Thoracic aorta (tissue), 2 donors: ENCODE measurements around the gene AKNA. TPM values are rescaled to one million over a fixed set of nuclear protein-coding genes. Genes with fewer than 3 reads are reported as not detected.
A peak's percentile ranks its signal among the peaks of the same experiment; 100 is the strongest.

Source experiments
- ATAC-seq: fragments of 150-250 bp; one replicate; pipeline ENCODE4 v1.8.0; 2017; ENCODE audit warnings: low read depth; ENCODE audit not compliant: insufficient number of reproducible peaks, low FRiP score
- DNase-seq: peaks from one replicate; pipeline ENCODE4 v3.0.0-alpha.2; 2020; ENCODE audit warnings: low spot score
- H3K27ac ChIP-seq, 2 donors: fragments of 200-600 bp; sonication (generic); 1 replicate in 1 of 2; 2 replicates in 1 of 2; pipeline ENCODE4 v1.5.1; 2016; ENCODE audit warnings: mild to moderate bottlenecking in 2 of 2, moderate library complexity in 2 of 2
- H3K27me3 ChIP-seq: fragments of 200-600 bp; sonication (generic); replicated peaks from 2 replicates; pipeline ENCODE4 v1.6.0; 2016; ENCODE audit warnings: mild to moderate bottlenecking; ENCODE audit not compliant: insufficient read depth
- H3K36me3 ChIP-seq: fragments of 200-600 bp; sonication (generic); one replicate; pipeline ENCODE4 v1.5.1; 2016
- H3K4me1 ChIP-seq, 2 donors: fragments of 200-600 bp; sonication (generic); 1 replicate in 1 of 2; 2 replicates in 1 of 2; pipeline versions ENCODE4 v1.5.1 to v1.6.0; 2016; ENCODE audit warnings: low read depth in 2 of 2, mild to moderate bottlenecking in 1 of 2; ENCODE audit not compliant: control insufficient read depth in 1 of 2
- H3K4me3 ChIP-seq: fragments of 200-600 bp; sonication (generic); 2 replicates; pipeline ENCODE4 v1.5.1; 2016; ENCODE audit warnings: mild to moderate bottlenecking
- H3K9me3 ChIP-seq: fragments of 200-600 bp; sonication (generic); 2 replicates; pipeline ENCODE4 v1.5.1; 2016
- total RNA-seq, 2 donors: library from RNA; depleted of rRNA; stranded (reverse); fragments of >200 nt; gene quantifications; one replicate each; pipeline versions ENCODE4 v1.1.0 to v1.2.3, GENCODE V29; 2016
- TF ChIP-seq, protein P1 (sequence below): fragments of 200-600 bp; sonication (generic); IDR thresholded peaks from one replicate; pipeline ENCODE4 v1.5.1; 2019; ENCODE audit warnings: antibody characterized with exemption

AKNA gene
- total RNA-seq, 2 donors from 2014 or later, result 34.8 to 68.5 TPM

DNA sequence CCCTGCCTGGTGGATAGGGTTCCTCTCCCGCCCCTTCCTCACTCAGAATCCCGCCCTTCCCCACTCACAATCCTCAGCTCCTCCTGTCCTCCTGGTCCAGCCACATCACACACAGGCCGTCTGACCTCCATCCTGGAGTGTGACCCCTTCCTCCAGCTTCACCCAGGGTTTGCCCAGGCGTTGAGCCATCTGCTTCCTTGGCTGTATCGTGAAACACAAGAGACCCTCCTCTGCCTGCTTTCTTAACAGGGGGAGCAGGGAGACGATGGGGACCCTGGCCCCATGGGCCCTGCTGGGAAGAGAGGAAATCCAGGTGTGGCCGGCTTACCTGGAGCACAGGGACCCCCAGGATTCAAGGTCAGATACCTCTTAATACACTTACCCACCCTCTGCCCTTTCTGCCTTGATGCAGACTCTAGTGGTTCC is 97.2 kb downstream of the AKNA start:
- Histone ChIP-seq H3K4me1 (peaks cover 1 to 20% of the 10 kb centered on the region in 2 donors), H3K27ac (no peak overlapping the region), H3K36me3 (peaks cover 15% of the 10 kb centered on the region), H3K4me3 (no peak overlapping the region), H3K27me3 (no peaks in the 10 kb centered on the region), H3K9me3 (peaks cover 7% of the 10 kb centered on the region)
- ATAC-seq (no peak), DNase-seq (peak; percentile 1)
- TF ChIP-seq, protein P1, sequence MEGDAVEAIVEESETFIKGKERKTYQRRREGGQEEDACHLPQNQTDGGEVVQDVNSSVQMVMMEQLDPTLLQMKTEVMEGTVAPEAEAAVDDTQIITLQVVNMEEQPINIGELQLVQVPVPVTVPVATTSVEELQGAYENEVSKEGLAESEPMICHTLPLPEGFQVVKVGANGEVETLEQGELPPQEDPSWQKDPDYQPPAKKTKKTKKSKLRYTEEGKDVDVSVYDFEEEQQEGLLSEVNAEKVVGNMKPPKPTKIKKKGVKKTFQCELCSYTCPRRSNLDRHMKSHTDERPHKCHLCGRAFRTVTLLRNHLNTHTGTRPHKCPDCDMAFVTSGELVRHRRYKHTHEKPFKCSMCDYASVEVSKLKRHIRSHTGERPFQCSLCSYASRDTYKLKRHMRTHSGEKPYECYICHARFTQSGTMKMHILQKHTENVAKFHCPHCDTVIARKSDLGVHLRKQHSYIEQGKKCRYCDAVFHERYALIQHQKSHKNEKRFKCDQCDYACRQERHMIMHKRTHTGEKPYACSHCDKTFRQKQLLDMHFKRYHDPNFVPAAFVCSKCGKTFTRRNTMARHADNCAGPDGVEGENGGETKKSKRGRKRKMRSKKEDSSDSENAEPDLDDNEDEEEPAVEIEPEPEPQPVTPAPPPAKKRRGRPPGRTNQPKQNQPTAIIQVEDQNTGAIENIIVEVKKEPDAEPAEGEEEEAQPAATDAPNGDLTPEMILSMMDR, result no peak

GRCh38 chr9:114289571-114290481 is 98.0 kb downstream of the AKNA start:
- ATAC-seq (no peak), DNase-seq (no peak)
- peaks cover 10% of the 10 kb centered on the region for H3K36me3 ChIP-seq
- H3K27me3 ChIP-seq, result no peaks in the 10 kb centered on the region
- H3K9me3 ChIP-seq, result peaks cover 4% of the 10 kb centered on the region
- peaks cover 6 to 26% of the 10 kb centered on the region in 2 donors for H3K4me1 ChIP-seq
- TF ChIP-seq, protein P1, result no peak
- H3K4me3 ChIP-seq, result no peak overlapping the region
- no peak overlapping the region for H3K27ac ChIP-seq

DNA sequence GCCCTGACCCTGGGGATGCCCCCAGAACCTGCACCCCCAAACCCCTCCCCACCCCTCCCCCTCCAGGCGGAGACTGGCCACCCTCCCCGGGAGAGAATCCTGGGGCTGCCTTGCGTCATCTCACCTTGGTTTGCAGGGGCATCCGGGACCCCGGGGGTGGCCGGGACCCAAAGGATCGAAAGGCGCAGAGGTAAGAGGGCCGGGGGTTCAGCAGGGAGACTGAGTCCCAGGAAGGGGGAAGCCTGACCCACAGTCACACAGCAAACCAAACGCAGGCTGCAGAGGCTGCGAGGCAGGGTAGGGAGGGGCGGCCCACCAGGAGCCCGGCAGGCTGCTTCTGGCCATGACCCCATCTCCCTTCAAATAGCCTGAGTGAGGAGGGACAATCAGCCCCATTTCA is 98.7 kb downstream of the AKNA start:
- TF ChIP-seq, protein P1, result no peak
- Histone ChIP-seq H3K4me3 (no peak overlapping the region), H3K36me3 (peaks cover 8% of the 10 kb centered on the region), H3K4me1 (peaks cover 6 to 26% of the 10 kb centered on the region in 2 donors), H3K27ac (no peak overlapping the region), H3K27me3 (no peaks in the 10 kb centered on the region), H3K9me3 (no peaks in the 10 kb centered on the region)
- ATAC-seq (no peak), DNase-seq (peak; percentile 1)

DNA sequence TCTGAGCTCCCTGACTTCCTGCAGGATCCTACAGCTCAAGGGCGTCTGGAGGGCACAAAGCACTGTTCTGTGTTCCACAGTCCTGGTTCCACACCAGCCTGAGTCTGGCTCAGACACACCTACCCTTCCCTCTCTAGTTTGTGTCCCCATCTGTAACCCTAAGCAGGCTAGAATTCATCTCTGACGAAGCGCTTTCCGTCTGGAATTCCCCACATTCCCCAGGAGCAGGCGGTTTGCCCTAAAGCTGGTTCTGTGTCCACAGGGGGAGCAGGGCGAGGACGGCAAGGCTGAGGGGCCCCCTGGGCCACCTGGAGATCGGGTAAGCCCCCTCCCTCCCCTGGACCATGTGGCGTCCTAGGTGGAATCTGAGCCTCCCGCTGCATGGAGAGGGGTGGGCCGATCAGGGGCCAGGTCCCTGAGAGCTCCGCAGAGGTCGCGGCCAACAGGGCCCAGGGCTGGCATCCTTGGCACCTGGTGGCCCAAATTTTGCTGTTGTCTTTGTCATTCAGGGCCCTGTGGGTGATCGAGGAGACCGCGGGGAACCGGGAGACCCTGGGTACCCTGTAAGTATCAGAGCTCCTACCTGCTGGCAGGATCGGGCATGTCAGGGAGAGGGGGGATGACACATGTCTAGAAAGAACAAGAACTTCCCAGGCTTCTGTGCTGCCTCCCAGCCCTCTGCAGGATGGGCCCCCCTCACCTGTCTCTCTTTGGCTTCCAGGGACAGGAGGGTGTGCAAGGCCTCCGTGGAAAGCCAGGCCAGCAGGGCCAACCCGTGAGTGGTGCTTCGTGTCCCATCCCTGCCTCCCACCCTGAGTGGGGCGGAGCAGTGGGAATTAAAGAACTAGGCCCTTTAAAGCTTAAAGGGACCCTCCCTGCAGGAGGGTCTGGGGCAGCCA is 99.3 kb downstream of the AKNA start:
- peaks cover 8% of the 10 kb centered on the region for H3K36me3 ChIP-seq
- H3K4me1 ChIP-seq, result peaks cover 6 to 26% of the 10 kb centered on the region in 2 donors
- no peaks in the 10 kb centered on the region for H3K9me3 ChIP-seq
- H3K27ac ChIP-seq, result peak overlapping the region in 1 of 2 donors; percentile 25
- TF ChIP-seq, protein P1, result no peak
- no peaks in the 10 kb centered on the region for H3K27me3 ChIP-seq
- DNase-seq (peak; percentile 1), ATAC-seq (no peak)
- no peak overlapping the region for H3K4me3 ChIP-seq

DNA sequence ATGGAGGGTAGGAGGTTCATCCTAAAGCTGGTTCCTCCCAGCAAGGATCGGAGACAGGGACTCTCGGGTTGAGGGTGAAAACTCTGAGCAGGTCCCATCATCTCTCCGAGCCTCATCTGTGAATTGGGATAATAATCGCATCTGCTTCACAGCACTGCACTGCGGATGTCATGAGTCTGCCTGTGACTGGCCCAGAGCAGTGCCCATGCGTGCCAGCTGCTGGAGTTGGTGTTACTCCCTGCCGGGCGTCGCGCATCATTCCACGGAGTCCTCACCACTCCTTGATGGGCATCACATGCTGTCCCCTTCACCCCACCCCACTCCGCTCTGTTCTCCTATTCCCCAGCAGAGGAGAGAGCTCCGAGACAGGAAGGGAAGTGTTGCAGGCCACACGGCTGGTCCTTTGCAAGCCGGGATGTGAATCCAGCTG is 100.0 kb downstream of the AKNA start:
- no peaks in the 10 kb centered on the region for H3K9me3 ChIP-seq
- TF ChIP-seq, protein P1, result no peak
- DNase-seq, result no peak
- H3K4me1 ChIP-seq, result peaks cover 6 to 26% of the 10 kb centered on the region in 2 donors
- H3K27ac ChIP-seq, result peak overlapping the region in 1 of 2 donors; percentile 25
- H3K27me3 ChIP-seq, result no peaks in the 10 kb centered on the region
- no peak overlapping the region for H3K4me3 ChIP-seq
- H3K36me3 ChIP-seq, result peaks cover 8% of the 10 kb centered on the region
- ATAC-seq, result no peak
